Caco-2 (cell line): Measurements from ENCODE around the gene ANKRD12. TPM values are rescaled to one million over a fixed set of nuclear protein-coding genes. Genes with fewer than 3 reads are reported as not detected.
"Not testable (repeated sequence)": the region's sequence is repeated elsewhere in the genome, so short reads cannot be mapped to it uniquely, and the experiment has no call there.

Source experiments
- BruUV-seq: library from RNA; stranded (reverse); fragments of 400-500 nt; replicated peaks from 2 replicates; lab custom pipeline; 2021; lab: Mats Ljungman, UMichigan
- CTCF ChIA-PET: fragments of 300-600 bp; sonication (Branson Sonifier 250); formaldehyde crosslinking; loops from one replicate; lab custom pipeline; 2022; ENCODE audit warnings: antibody characterized with exemption; lab: Charles Lee
- POLR2A ChIA-PET: fragments of 300-600 bp; sonication (Branson Sonifier 250); formaldehyde crosslinking; loops from one replicate; lab custom pipeline; 2022; ENCODE audit warnings: antibody characterized with exemption; lab: Charles Lee
- DNase-seq, 2 experiments: peaks; one replicate each; pipeline versions ENCODE4 v3.0.0 to v3.0.0-alpha.2; 2020 to 2022
- H3K27me3 ChIP-seq: replicated peaks from 2 replicates; pipeline ENCODE4 v1.6.0; 2011; ENCODE audit warnings: low read length; ENCODE audit not compliant: control insufficient read depth, insufficient read depth
- H3K36me3 ChIP-seq: 2 replicates; pipeline ENCODE4 v1.5.1; 2011; ENCODE audit warnings: low read length; ENCODE audit not compliant: control insufficient read depth, insufficient read depth
- H3K4me1 ChIP-seq: fragments of 250-450 bp; sonication (Bioruptor Pico); 2 replicates; pipeline ENCODE4 v1.5.1; 2020; ENCODE audit warnings: mild to moderate bottlenecking
- H3K4me3 ChIP-seq: 2 replicates; pipeline ENCODE4 v1.5.1; 2011; ENCODE audit warnings: low read depth, mild to moderate bottlenecking, control low read depth, low read length
- H3K9me3 ChIP-seq: fragments of 250-450 bp; sonication (Bioruptor Pico); 2 replicates; pipeline ENCODE4 v1.5.1; 2020; ENCODE audit warnings: mild to moderate bottlenecking, moderate library complexity
- H3K27ac Mint-ChIP-seq: one replicate; pipeline ENCODE4 v1.8.0; 2022; ENCODE audit warnings: mixed read lengths; ENCODE audit not compliant: unreplicated experiment
- H3K27me3 Mint-ChIP-seq: one replicate; pipeline ENCODE4 v1.8.0; 2022; ENCODE audit warnings: mixed read lengths; ENCODE audit not compliant: insufficient read depth, unreplicated experiment
- H3K36me3 Mint-ChIP-seq: one replicate; pipeline ENCODE4 v1.8.0; 2022; ENCODE audit warnings: mild to moderate bottlenecking, mixed read lengths; ENCODE audit not compliant: insufficient read depth, unreplicated experiment
- H3K4me1 Mint-ChIP-seq: one replicate; pipeline ENCODE4 v1.8.0; 2022; ENCODE audit warnings: low read depth, mixed read lengths; ENCODE audit not compliant: unreplicated experiment
- H3K4me3 Mint-ChIP-seq: one replicate; pipeline ENCODE4 v1.8.0; 2022; ENCODE audit warnings: mild to moderate bottlenecking, moderate library complexity, mixed read lengths; ENCODE audit not compliant: unreplicated experiment
- H3K9me3 Mint-ChIP-seq: one replicate; pipeline ENCODE4 v1.8.0; 2022; ENCODE audit warnings: mixed read lengths; ENCODE audit not compliant: unreplicated experiment
- CTCF ChIP-seq, 2 experiments: fragments of 200-600 bp in 1 of 2; IDR thresholded peaks; 1 replicate in 1 of 2; 2 replicates in 1 of 2; pipeline versions ENCODE4 v1.5.1 to v1.8.0; 2011 to 2022; ENCODE audit warnings: antibody characterized with exemption in 1 of 2, control low read depth in 1 of 2, inconsistent platforms in 1 of 2, low read depth in 1 of 2, low read length in 1 of 2, mild to moderate bottlenecking in 1 of 2, moderate library complexity in 1 of 2; ENCODE audit not compliant: insufficient read depth in 1 of 2, severe bottlenecking in 1 of 2, unreplicated experiment in 1 of 2
- intact Hi-C: fragments of 100-400 bp; cut with micrococcal nuclease; formaldehyde crosslinking; loops from one replicate; pipeline ENCODE4 v1.10.0; 2022; ENCODE audit not compliant: unreplicated experiment
- total RNA-seq: library from RNA; stranded (reverse); gene quantifications from 2 replicates; pipeline ENCODE4 v1.2.3, GENCODE V29; 2022

ANKRD12 gene
- total RNA-seq, 1 experiment from 2014 or later, result 33.2 TPM

- no TSS peak for BruUV-seq
- ChIA-PET POLR2A (no interaction called here), CTCF (no interaction called here)
- Histone ChIP-seq H3K4me3 (no peak overlapping the region), H3K9me3 (no peaks in the 10 kb centered on the region), H3K4me1 (peaks cover 10% of the 10 kb centered on the region), H3K27me3 (no peaks in the 10 kb centered on the region), H3K36me3 (no peaks in the 10 kb centered on the region)
- Mint-ChIP-seq H3K27me3 (no peaks in the 10 kb centered on the region), H3K4me3 (no peak overlapping the region), H3K9me3 (no peaks in the 10 kb centered on the region), H3K36me3 (no peaks in the 10 kb centered on the region), H3K4me1 (no peaks in the 10 kb centered on the region), H3K27ac (no peak overlapping the region)
- TF ChIP-seq CTCF (IDR thresholded peaks at IDR 0.05; ENCODE audit: insufficient read depth in 1 of 2, low read depth in 1 of 2, low read length in 1 of 2, severe bottlenecking in 1 of 2, unreplicated experiment in 1 of 2), result no peak
- intact Hi-C loops, result no loop called here
- DNase-seq, result no peak
Measured at GRCh38 chr18:9088252-9088651, 48.3 kb upstream of the ANKRD12 start.

GRCh38 chr18:9088727-9089126 is 47.9 kb upstream of the ANKRD12 start:
- H3K4me3 Mint-ChIP-seq, H3K27me3 ChIP-seq, H3K4me1 Mint-ChIP-seq, H3K27me3 Mint-ChIP-seq, DNase-seq, H3K9me3 Mint-ChIP-seq, H3K27ac Mint-ChIP-seq, H3K36me3 ChIP-seq, CTCF ChIA-PET, intact Hi-C loops, H3K36me3 Mint-ChIP-seq, H3K9me3 ChIP-seq, H3K4me3 ChIP-seq, POLR2A ChIA-PET, BruUV-seq: not testable (repeated sequence)
- peaks cover 13% of the 10 kb centered on the region for H3K4me1 ChIP-seq

GRCh38 chr18:9090578-9090977 is 46.0 kb upstream of the ANKRD12 start:
- H3K4me1 ChIP-seq, result peaks cover 31% of the 10 kb centered on the region
- CTCF ChIA-PET, result no interaction called here

More at GRCh38 chr18:9090578-9090977, 46.0 kb upstream of the ANKRD12 start:
- intact Hi-C loops, result no loop called here
- no peaks in the 10 kb centered on the region for H3K27me3 ChIP-seq
- H3K36me3 ChIP-seq, result no peaks in the 10 kb centered on the region
- no TSS peak for BruUV-seq
- no peak for DNase-seq
- Mint-ChIP-seq H3K9me3 (no peaks in the 10 kb centered on the region), H3K27me3 (no peaks in the 10 kb centered on the region), H3K27ac (no peak overlapping the region), H3K36me3 (no peaks in the 10 kb centered on the region), H3K4me1 (peaks cover 21% of the 10 kb centered on the region), H3K4me3 (no peak overlapping the region)
- POLR2A ChIA-PET, result no interaction called here
- TF ChIP-seq CTCF (IDR thresholded peaks at IDR 0.05; ENCODE audit: insufficient read depth in 1 of 2, low read depth in 1 of 2, low read length in 1 of 2, severe bottlenecking in 1 of 2, unreplicated experiment in 1 of 2), result no peak
- no peaks in the 10 kb centered on the region for H3K9me3 ChIP-seq
- no peak overlapping the region for H3K4me3 ChIP-seq
